ENCODE results near the gene GJA4. TPM values are rescaled to one million over a fixed set of nuclear protein-coding genes. Genes with fewer than 3 reads are reported as not detected.

The GJA4 gene
- total and polyA plus RNA-seq, 2 of the 8 experiments (the other 6 are each of a cell fraction or from before 2014, with no cell fraction given), result 3.2 to 3.9 TPM

GRCh38 chr1:34785875-34786470 is 6.8 kb upstream of the GJA4 start:
- Histone ChIP-seq H3K9me3 (ENCODE audit: insufficient read depth in 2 of 2, low read depth in 1 of 2, low read length in 1 of 2) (no peaks in the 10 kb centered on the region), H3K23ac (ENCODE audit: insufficient read length) (no peak overlapping the region), H2BK12ac (ENCODE audit: low read depth, low read length) (no peak overlapping the region), H4K5ac (ENCODE audit: insufficient read length, low read depth, low read length) (no peak overlapping the region), H3K27me3 (replicated peaks in 1 of 4; ENCODE audit: control insufficient read depth in 3 of 4, extremely low read depth in 1 of 4, insufficient read depth in 3 of 4, low read length in 3 of 4) (peaks cover 0 to 16% (median 8%) of the 10 kb centered on the region in 4 experiments; a peak in 5 of 7 replicates), H3K14ac (ENCODE audit: insufficient read length) (no peak overlapping the region), H4K20me1 (replicated peaks in 1 of 2; ENCODE audit: control insufficient read depth in 1 of 2, insufficient read depth in 2 of 2, low read length in 2 of 2) (no peaks in the 10 kb centered on the region), H2AK5ac (ENCODE audit: low read depth, low read length) (no peak overlapping the region), H2BK5ac (ENCODE audit: low read depth, low read length) (no peak overlapping the region), H3K79me1 (ENCODE audit: low read depth, low read length) (no peaks in the 10 kb centered on the region), H2AFZ (ENCODE audit: low read length) (no peak overlapping the region), H2BK20ac (ENCODE audit: low read length) (no peak overlapping the region), H3K79me2 (ENCODE audit: control insufficient read depth in 1 of 2, insufficient read depth in 2 of 2, low read length in 2 of 2) (no peaks in the 10 kb centered on the region), H3K56ac (replicated peaks; ENCODE audit: insufficient read length, low read depth, low read length) (no peak overlapping the region), H3K4ac (replicated peaks; ENCODE audit: insufficient read length, low read depth, low read length) (no peak overlapping the region), H3K27ac (ENCODE audit: low read depth, low read length) (no peak overlapping the region), H3K4me1 (replicated peaks in 1 of 4; ENCODE audit: control insufficient read depth in 3 of 4, insufficient read depth in 4 of 4, low read length in 3 of 4) (peaks cover 0 to 12% (median 4%) of the 10 kb centered on the region in 4 experiments; a peak in 4 of 7 replicates), H3K36me3 (ENCODE audit: control insufficient read depth in 2 of 4, insufficient read depth in 4 of 4, low read length in 3 of 4) (no peaks in the 10 kb centered on the region), H3K9ac (replicated peaks in 1 of 4; ENCODE audit: extremely low read depth in 1 of 4, low read depth in 3 of 4, low read length in 3 of 4) (no peak overlapping the region), H2BK120ac (replicated peaks; ENCODE audit: low read depth, low read length) (no peak overlapping the region), H4K91ac (replicated peaks; ENCODE audit: insufficient read length, low read length) (no peak overlapping the region), H3K4me3 (ENCODE audit: extremely low read depth in 1 of 4, insufficient read depth in 2 of 4, low read depth in 3 of 4, low read length in 4 of 4) (no peak overlapping the region), H3K23me2 (ENCODE audit: low read depth, low read length) (peaks cover 10% of the 10 kb centered on the region; the same call in 1 of the 2 replicates), H2BK15ac (ENCODE audit: low read length) (0 out of 2 replicates have a peak overlapping the region, but pooled peaks have one; percentile 29), H4K8ac (ENCODE audit: extremely low read depth, insufficient read depth, low read length) (no peak overlapping the region), H3K18ac (ENCODE audit: extremely low read depth, low read length) (no peak overlapping the region), H3K4me2 (ENCODE audit: insufficient read depth in 1 of 2, low read depth in 2 of 2, low read length in 2 of 2) (no peak overlapping the region)
- 65% methylated on average over 4 of the region's 4 CpGs; no CpG with 5 or more reads in 1 of the 2 experiments for WGBS, 2 experiments (ENCODE audit: extremely low coverage in 1 of 2, insufficient coverage in 1 of 2, insufficient read length in 1 of 2, insufficient replicate concordance in 2 of 2, low coverage in 1 of 2, low lambda C conversion rate in 2 of 2, missing lambda C conversion rate in 1 of 2)
- ChIA-PET CTCF (ENCODE audit: partially characterized antibody) (interaction anchor here (0.6 to 12.6 kb wide), 24 partner anchors 9 to 371 kb away, joined by 3 to 230 read pairs (median 5); partner anchors contain the start of gene SMIM12), POLR2A (ENCODE audit: partially characterized antibody) (no interaction called here)
- DNase-seq (ENCODE audit: low read depth in 1 of 2, low spot score in 2 of 2), result no peak
- TF ChIP-seq CHD2 (IDR thresholded peaks at IDR 0.05; ENCODE audit: low read length) (no peak), SUZ12 (IDR thresholded peaks at IDR 0.05; ENCODE audit: low read length) (no peak), CBX5 (IDR thresholded peaks at IDR 0.05; ENCODE audit: low read depth, low read length) (no peak), POLR2AphosphoS5 (IDR thresholded peaks at IDR 0.05; ENCODE audit: low read depth, low read length) (no peak), TAF7 (optimal IDR thresholded peaks at IDR 0.05; ENCODE audit: borderline replicate concordance, low read depth, low read length) (no peak), SAP30 (IDR thresholded peaks at IDR 0.05; ENCODE audit: insufficient read depth, insufficient replicate concordance, low read length) (no peak), HDAC6 (IDR thresholded peaks at IDR 0.05; ENCODE audit: low read depth, low read length) (no peak), SIX5 (IDR thresholded peaks at IDR 0.05; ENCODE audit: low read depth, low read length) (no peak), RFX5 (IDR thresholded peaks at IDR 0.05; ENCODE audit: borderline replicate concordance, low read depth, low read length) (no peak), EGR1 (IDR thresholded peaks at IDR 0.05; ENCODE audit: borderline replicate concordance, low read depth, low read length) (no peak)
- FAIRE-seq, result no peak
